Colonic mucosa (tissue), 4 donors: ENCODE measurements around the gene FOXM1. TPM values are rescaled to one million over a fixed set of nuclear protein-coding genes. Genes with fewer than 3 reads are reported as not detected.

Experiments used
- DNase-seq: peaks from one replicate; pipeline ENCODE4 v3.0.0-alpha.2; 2020
- H3K27ac ChIP-seq: fragments of 200-600 bp; one replicate; pipeline ENCODE4 v1.8.0; 2021
- H3K27me3 ChIP-seq: fragments of 200-600 bp; one replicate; pipeline ENCODE4 v1.8.0; 2021
- H3K36me3 ChIP-seq: fragments of 200-600 bp; one replicate; pipeline ENCODE4 v1.8.0; 2021
- H3K4me1 ChIP-seq: fragments of 200-600 bp; one replicate; pipeline ENCODE4 v1.8.0; 2021; ENCODE audit warnings: mild to moderate bottlenecking
- H3K4me3 ChIP-seq: fragments of 200-600 bp; one replicate; pipeline ENCODE4 v1.8.0; 2021
- H3K9ac ChIP-seq, 2 donors: one replicate each; pipeline ENCODE4 v1.7.0; 2013; ENCODE audit warnings: control low read depth in 2 of 2, low read depth in 2 of 2, low read length in 2 of 2
- H3K9me3 ChIP-seq: fragments of 200-600 bp; one replicate; pipeline ENCODE4 v1.8.0; 2021
- CTCF ChIP-seq: fragments of 200-600 bp; IDR thresholded peaks from one replicate; pipeline ENCODE4 v1.8.0; 2022; ENCODE audit warnings: antibody characterized with exemption, mild to moderate bottlenecking
- intact Hi-C: fragments of 100-400 bp; cut with DNase I; formaldehyde crosslinking; loops from one replicate; pipeline ENCODE4 v1.14.1; 2022
- total RNA-seq, 2 donors: library from RNA; stranded (reverse); fragmentation: NEBNext Ultra II Directional in 1 of 2; extraction: Animal tissue kit (Norgen Biotek cat#: 25700) in 1 of 2; gene quantifications; one replicate each; pipeline ENCODE4 v1.2.1, GENCODE V29; 2021
- donor health status: healthy.
- donor health status: DM: no; HTN: no; CAD: no.
- donor health status: DM: no; HTN: no; CAD: no.

FOXM1 gene
- total RNA-seq, 2 donors from 2014 or later: 18.4 to 89.3 TPM

GRCh38 chr12:2862876-2863275 is 14.1 kb downstream of the FOXM1 start:
- no peaks in the 10 kb centered on the region for H3K4me1 ChIP-seq

GRCh38 chr12:2860170-2860569 is 16.8 kb downstream of the FOXM1 start:
- no peak overlapping the region for H3K9ac ChIP-seq
- no peaks in the 10 kb centered on the region for H3K4me1 ChIP-seq
- no peak overlapping the region for H3K27ac ChIP-seq
- intact Hi-C loops: no loop called here
- no peaks in the 10 kb centered on the region for H3K36me3 ChIP-seq
- no peaks in the 10 kb centered on the region for H3K9me3 ChIP-seq
- no peaks in the 10 kb centered on the region for H3K27me3 ChIP-seq
- TF ChIP-seq CTCF: no peak
- DNase-seq: no peak
- no peak overlapping the region for H3K4me3 ChIP-seq

More at GRCh38 chr12:2862876-2863275, 14.1 kb downstream of the FOXM1 start:
- Histone ChIP-seq H3K9me3 (no peaks in the 10 kb centered on the region), H3K27ac (no peak overlapping the region), H3K27me3 (no peaks in the 10 kb centered on the region), H3K36me3 (no peaks in the 10 kb centered on the region), H3K9ac (no peak overlapping the region), H3K4me3 (no peak overlapping the region)
- no peak for DNase-seq
- intact Hi-C loops: no loop called here
- no peak for TF ChIP-seq CTCF

- DNase-seq: no peak
- Histone ChIP-seq H3K36me3 (no peaks in the 10 kb centered on the region), H3K9ac (no peak overlapping the region)
Measured at GRCh38 chr12:2858944-2859421, 18.0 kb downstream of the FOXM1 start.

GRCh38 chr12:2858334-2858733 is 18.6 kb downstream of the FOXM1 start:
- no peak overlapping the region for H3K4me3 ChIP-seq
- no peaks in the 10 kb centered on the region for H3K36me3 ChIP-seq
- H3K27me3 ChIP-seq: no peaks in the 10 kb centered on the region
- no peak overlapping the region for H3K9ac ChIP-seq
- H3K27ac ChIP-seq: no peak overlapping the region
- H3K9me3 ChIP-seq: no peaks in the 10 kb centered on the region
- intact Hi-C loops: loop anchor here (10.0 kb wide), 1 partner anchor 176 kb away; no protein-coding TSS in a partner anchor
- H3K4me1 ChIP-seq: no peaks in the 10 kb centered on the region
- DNase-seq: no peak
- TF ChIP-seq CTCF: no peak

More at GRCh38 chr12:2858944-2859421, 18.0 kb downstream of the FOXM1 start:
- H3K27ac ChIP-seq: no peak overlapping the region
- intact Hi-C loops: loop anchor here (10.0 kb wide), 1 partner anchor 176 kb away; no protein-coding TSS in a partner anchor
- H3K9me3 ChIP-seq: no peaks in the 10 kb centered on the region
- no peaks in the 10 kb centered on the region for H3K27me3 ChIP-seq
- no peak overlapping the region for H3K4me3 ChIP-seq
- TF ChIP-seq CTCF: no peak
- H3K4me1 ChIP-seq: no peaks in the 10 kb centered on the region

- Histone ChIP-seq H3K27ac (no peak overlapping the region), H3K4me3 (no peak overlapping the region), H3K4me1 (no peaks in the 10 kb centered on the region), H3K36me3 (no peaks in the 10 kb centered on the region), H3K9ac (no peak overlapping the region), H3K27me3 (no peaks in the 10 kb centered on the region), H3K9me3 (no peaks in the 10 kb centered on the region)
- no peak for TF ChIP-seq CTCF
- DNase-seq: no peak
- intact Hi-C loops: loop anchor here (10.0 kb wide), 1 partner anchor 177 kb away; no protein-coding TSS in a partner anchor
Measured at GRCh38 chr12:2857576-2857975, 19.4 kb downstream of the FOXM1 start.
